ENCODE results near the gene TNF.
A peak's percentile ranks its signal among the peaks of the same experiment; 100 is the strongest.

Gene TNF

GRCh38 chr6:31578184-31579118, 3.1 kb downstream of the TNF start:
- TF ChIP-seq TAF1 (IDR thresholded peaks at IDR 0.05; ENCODE audit: low read depth, low read length) (no peak), POLR2AphosphoS5 (IDR thresholded peaks at IDR 0.05; ENCODE audit: low read depth, low read length) (peak; percentile 72; the same call in 1 of the 2 replicates), POLR2A (IDR thresholded peaks at IDR 0.05; ENCODE audit: low read depth, low read length) (peak; percentile 62; the same call in 1 of the 2 replicates)
- FAIRE-seq (peak; percentile 20), DNase-seq (ENCODE audit: insufficient read length, low spot score) (no peak)

- TF ChIP-seq POLR2A (IDR thresholded peaks at IDR 0.05; ENCODE audit: low read depth, low read length), result no peak
- TF ChIP-seq TAF1 (IDR thresholded peaks at IDR 0.05; ENCODE audit: low read depth, low read length), result no peak
- TF ChIP-seq POU2F2 (IDR thresholded peaks at IDR 0.05; ENCODE audit: low read depth, low read length), result no peak
- TF ChIP-seq POLR2AphosphoS5 (IDR thresholded peaks at IDR 0.05; ENCODE audit: low read depth, low read length), result no peak
- no peak for TF ChIP-seq SPI1 (IDR thresholded peaks at IDR 0.05; ENCODE audit: low read depth, low read length)
- no peak for TF ChIP-seq PAX5 (IDR thresholded peaks at IDR 0.05; ENCODE audit: insufficient read depth, low read length, severe bottlenecking)
- DNase-seq (ENCODE audit: insufficient read length, low spot score), result no peak
- no peak for FAIRE-seq
Observed at GRCh38 chr6:31579119-31579505, 3.7 kb downstream of the TNF start.

GRCh38 chr6:31579546-31580437, 4.4 kb downstream of the TNF start:
- peak; percentile 9 for FAIRE-seq
- DNase-seq (ENCODE audit: insufficient read length, low spot score), result no peak
- peak; percentile 17; the same call in 1 of the 2 replicates for TF ChIP-seq POLR2A (IDR thresholded peaks at IDR 0.05; ENCODE audit: low read depth, low read length)
- no peak for TF ChIP-seq SPI1 (IDR thresholded peaks at IDR 0.05; ENCODE audit: low read depth, low read length)
- peak; percentile 31; the same call in 1 of the 2 replicates for TF ChIP-seq POLR2AphosphoS5 (IDR thresholded peaks at IDR 0.05; ENCODE audit: low read depth, low read length)

GRCh38 chr6:31580438-31580740, 5.0 kb downstream of the TNF start:
- FAIRE-seq (no peak), DNase-seq (ENCODE audit: insufficient read length, low spot score) (no peak)
- TF ChIP-seq PAX5 (IDR thresholded peaks at IDR 0.05; ENCODE audit: insufficient read depth, low read length, severe bottlenecking) (no peak), TAF1 (IDR thresholded peaks at IDR 0.05; ENCODE audit: low read depth, low read length) (no peak), POU2F2 (IDR thresholded peaks at IDR 0.05; ENCODE audit: low read depth, low read length) (no peak), POLR2AphosphoS5 (IDR thresholded peaks at IDR 0.05; ENCODE audit: low read depth, low read length) (no peak), POLR2A (IDR thresholded peaks at IDR 0.05; ENCODE audit: low read depth, low read length) (no peak), SPI1 (IDR thresholded peaks at IDR 0.05; ENCODE audit: low read depth, low read length) (no peak)

GRCh38 chr6:31580807-31581433, 5.6 kb downstream of the TNF start:
- peak; percentile 79 for DNase-seq (ENCODE audit: insufficient read length, low spot score)

GRCh38 chr6:31581434-31582229, 6.3 kb downstream of the TNF start:
- no peak for DNase-seq (ENCODE audit: insufficient read length, low spot score)
- peak; percentile 62 for FAIRE-seq

More at GRCh38 chr6:31580807-31581433, 5.6 kb downstream of the TNF start:
- FAIRE-seq, result peak; percentile 89
- peak; percentile 98 for TF ChIP-seq PAX5 (IDR thresholded peaks at IDR 0.05; ENCODE audit: insufficient read depth, low read length, severe bottlenecking)
- no peak for TF ChIP-seq POLR2A (IDR thresholded peaks at IDR 0.05; ENCODE audit: low read depth, low read length)
- peak; percentile 61; the same call in 1 of the 2 replicates for TF ChIP-seq POU2F2 (IDR thresholded peaks at IDR 0.05; ENCODE audit: low read depth, low read length)
- 0 out of 2 replicates have a peak, but pooled peaks have one; percentile 53 for TF ChIP-seq POLR2AphosphoS5 (IDR thresholded peaks at IDR 0.05; ENCODE audit: low read depth, low read length)
- TF ChIP-seq SPI1 (IDR thresholded peaks at IDR 0.05; ENCODE audit: low read depth, low read length), result no peak
- no peak for TF ChIP-seq TAF1 (IDR thresholded peaks at IDR 0.05; ENCODE audit: low read depth, low read length)

GRCh38 chr6:31582230-31582643, 6.9 kb downstream of the TNF start, which contains the start of gene LTB:
TSS of gene LTB (minus strand) at chr6:31582424. CDS start at chr6:31582417, 7 bp downstream.
- FAIRE-seq, result peak; percentile 66
- TF ChIP-seq POLR2AphosphoS5 (IDR thresholded peaks at IDR 0.05; ENCODE audit: low read depth, low read length), result peak; percentile 64; the same call in 1 of the 2 replicates
- TF ChIP-seq POLR2A (IDR thresholded peaks at IDR 0.05; ENCODE audit: low read depth, low read length), result peak; percentile 47; the same call in 1 of the 2 replicates
- no peak for TF ChIP-seq PAX5 (IDR thresholded peaks at IDR 0.05; ENCODE audit: insufficient read depth, low read length, severe bottlenecking)
- no peak for TF ChIP-seq POU2F2 (IDR thresholded peaks at IDR 0.05; ENCODE audit: low read depth, low read length)
- no peak for TF ChIP-seq TAF1 (IDR thresholded peaks at IDR 0.05; ENCODE audit: low read depth, low read length)
- no peak for TF ChIP-seq SPI1 (IDR thresholded peaks at IDR 0.05; ENCODE audit: low read depth, low read length)
- no peak for DNase-seq (ENCODE audit: insufficient read length, low spot score)

More at GRCh38 chr6:31581434-31582229, 6.3 kb downstream of the TNF start:
- TF ChIP-seq TAF1 (IDR thresholded peaks at IDR 0.05; ENCODE audit: low read depth, low read length), result no peak
- no peak for TF ChIP-seq SPI1 (IDR thresholded peaks at IDR 0.05; ENCODE audit: low read depth, low read length)
- TF ChIP-seq POLR2AphosphoS5 (IDR thresholded peaks at IDR 0.05; ENCODE audit: low read depth, low read length), result no peak
- TF ChIP-seq POLR2A (IDR thresholded peaks at IDR 0.05; ENCODE audit: low read depth, low read length), result no peak
- TF ChIP-seq POU2F2 (IDR thresholded peaks at IDR 0.05; ENCODE audit: low read depth, low read length), result no peak
- no peak for TF ChIP-seq PAX5 (IDR thresholded peaks at IDR 0.05; ENCODE audit: insufficient read depth, low read length, severe bottlenecking)

GRCh38 chr6:31585491-31585890, 10.1 kb downstream of the TNF start:
- FAIRE-seq (peak; percentile 87), DNase-seq (ENCODE audit: insufficient read length, low spot score) (no peak)
- TF ChIP-seq PAX5 (IDR thresholded peaks at IDR 0.05; ENCODE audit: insufficient read depth, low read length, severe bottlenecking), result no peak
- no peak for TF ChIP-seq POLR2A (IDR thresholded peaks at IDR 0.05; ENCODE audit: low read depth, low read length)
- TF ChIP-seq TAF1 (IDR thresholded peaks at IDR 0.05; ENCODE audit: low read depth, low read length), result no peak
- no peak for TF ChIP-seq POU2F2 (IDR thresholded peaks at IDR 0.05; ENCODE audit: low read depth, low read length)
- TF ChIP-seq POLR2AphosphoS5 (IDR thresholded peaks at IDR 0.05; ENCODE audit: low read depth, low read length), result no peak
- no peak for TF ChIP-seq SPI1 (IDR thresholded peaks at IDR 0.05; ENCODE audit: low read depth, low read length)
